HG02798 (cell line): Measurements from ENCODE around the gene WASF3.
A peak's percentile ranks its signal among the peaks of the same experiment; 100 is the strongest.

Experiments used
- ATAC-seq: cut with Tn5 transposase; IDR thresholded peaks from one replicate; pipeline ENCODE4 v1.9.1; 2021; ENCODE audit warnings: mild to moderate bottlenecking; ENCODE audit not compliant: unreplicated experiment, poor library complexity

Gene WASF3

GRCh38 chr13:26541678-26542568 lies 15.6 kb upstream of the WASF3 start:
- no peak for ATAC-seq

- ATAC-seq, result no peak
Observed at GRCh38 chr13:26544707-26545106, 12.8 kb upstream of the WASF3 start.

GRCh38 chr13:26548205-26548765 lies 9.2 kb upstream of the WASF3 start:
- no peak for ATAC-seq

GRCh38 chr13:26549713-26550112 lies 7.8 kb upstream of the WASF3 start:
- ATAC-seq, result no peak

- no peak for ATAC-seq
Observed at GRCh38 chr13:26551255-26551860, 6.1 kb upstream of the WASF3 start.

- no peak for ATAC-seq
Observed at GRCh38 chr13:26555413-26555812, 2.1 kb upstream of the WASF3 start.

- peak; percentile 24 for ATAC-seq
Observed at GRCh38 chr13:26557051-26557392, 461 bp upstream of the WASF3 start.

GRCh38 chr13:26558074-26558805 lies 757 bp downstream of the WASF3 start:
- peak; percentile 12 for ATAC-seq

GRCh38 chr13:26558987-26559386 lies 1.5 kb downstream of the WASF3 start:
- no peak for ATAC-seq

- no peak for ATAC-seq
Observed at GRCh38 chr13:26560456-26560855, 3.0 kb downstream of the WASF3 start.

GRCh38 chr13:26561067-26561466 lies 3.6 kb downstream of the WASF3 start:
- ATAC-seq, result no peak

- no peak for ATAC-seq
Observed at GRCh38 chr13:26561651-26562511, 4.4 kb downstream of the WASF3 start.

GRCh38 chr13:26562512-26562890 lies 5.0 kb downstream of the WASF3 start:
- ATAC-seq, result no peak

- ATAC-seq, result no peak
Observed at GRCh38 chr13:26563713-26564112, 6.2 kb downstream of the WASF3 start.

GRCh38 chr13:26568132-26568815 lies 10.8 kb downstream of the WASF3 start:
- ATAC-seq, result no peak

- no peak for ATAC-seq
Observed at GRCh38 chr13:26571518-26571917, 14.0 kb downstream of the WASF3 start.

GRCh38 chr13:26575244-26575643 lies 17.8 kb downstream of the WASF3 start:
- no peak for ATAC-seq

GRCh38 chr13:26579580-26579979 lies 22.1 kb downstream of the WASF3 start:
- ATAC-seq, result no peak

GRCh38 chr13:26583662-26584061 lies 26.2 kb downstream of the WASF3 start:
- no peak for ATAC-seq
